Keratinocyte (primary cell): Measurements from ENCODE around the gene ZNF497. TPM values are rescaled to one million over a fixed set of nuclear protein-coding genes. Genes with fewer than 3 reads are reported as not detected.

ENCODE experiments used
- DNase-seq: peaks from one replicate; pipeline ENCODE4 v3.0.0-alpha.2; 2011; ENCODE audit warnings: low read depth, missing footprints, low spot score
- FAIRE-seq: peaks from 2 replicates; lab custom pipeline; 2011; peaks lifted over from hg19 to GRCh38; lab: Jason Lieb, UNC
- H2AFZ ChIP-seq: 2 replicates; pipeline ENCODE4 v1.6.0; 2012; ENCODE audit warnings: low read length, control low read depth, inconsistent platforms; ENCODE audit not compliant: control insufficient read depth
- H3K27ac ChIP-seq: 2 replicates; pipeline ENCODE4 v1.5.1; 2011; ENCODE audit warnings: low read length; ENCODE audit not compliant: control insufficient read depth, insufficient read depth
- H3K27me3 ChIP-seq: 3 replicates; pipeline ENCODE4 v1.6.0; 2011; ENCODE audit warnings: low read length; ENCODE audit not compliant: control insufficient read depth, insufficient read depth; ENCODE audit errors: extremely low read depth
- H3K36me3 ChIP-seq, 2 experiments: 2 replicates in 1 of 2; 3 replicates in 1 of 2; pipeline ENCODE4 v1.5.1; 2011; ENCODE audit warnings: low read length in 2 of 2, mild to moderate bottlenecking in 1 of 2; ENCODE audit not compliant: control insufficient read depth in 2 of 2, insufficient read depth in 2 of 2; ENCODE audit errors: extremely low read depth in 1 of 2
- H3K4me1 ChIP-seq: 3 replicates; pipeline ENCODE4 v1.5.1; 2011; ENCODE audit warnings: low read length; ENCODE audit not compliant: control insufficient read depth, insufficient read depth; ENCODE audit errors: extremely low read depth
- H3K4me2 ChIP-seq: 3 replicates; pipeline ENCODE4 v1.6.0; 2011; ENCODE audit warnings: low read depth, low read length; ENCODE audit not compliant: control insufficient read depth, insufficient read depth; ENCODE audit errors: extremely low read depth
- H3K4me3 ChIP-seq, 3 experiments: fragments of 200-600 bp in 1 of 3; sonication (generic) in 1 of 3; 2 replicates in 2 of 3; 3 replicates in 1 of 3; pipeline ENCODE4 v1.5.1; 2011 to 2016; ENCODE audit warnings: low read length in 3 of 3, mild to moderate bottlenecking in 3 of 3, control low read depth in 2 of 3, inconsistent platforms in 1 of 3, low read depth in 1 of 3, mixed read lengths in 1 of 3, mixed run types in 1 of 3, moderate library complexity in 1 of 3; ENCODE audit not compliant: control insufficient read depth in 2 of 3, insufficient read depth in 2 of 3; ENCODE audit errors: extremely low read depth in 1 of 3
- H3K79me2 ChIP-seq: 2 replicates; pipeline ENCODE4 v1.6.0; 2012; ENCODE audit warnings: low read length; ENCODE audit not compliant: control insufficient read depth, insufficient read depth
- H3K9ac ChIP-seq: 3 replicates; pipeline ENCODE4 v1.6.0; 2011; ENCODE audit warnings: low read length; ENCODE audit not compliant: control insufficient read depth, insufficient read depth; ENCODE audit errors: extremely low read depth
- H3K9me1 ChIP-seq: 3 replicates; pipeline ENCODE4 v1.6.0; 2011; ENCODE audit warnings: low read length; ENCODE audit not compliant: control insufficient read depth, insufficient read depth; ENCODE audit errors: extremely low read depth
- H3K9me3 ChIP-seq: 2 replicates; pipeline ENCODE4 v1.5.1; 2012; ENCODE audit warnings: low read depth, low read length; ENCODE audit not compliant: control insufficient read depth
- H4K20me1 ChIP-seq: 3 replicates; pipeline ENCODE4 v1.6.0; 2011; ENCODE audit warnings: low read length; ENCODE audit not compliant: control insufficient read depth, insufficient read depth; ENCODE audit errors: extremely low read depth
- EZH2 ChIP-seq: IDR thresholded peaks from one replicate; pipeline ENCODE4 v1.6.1; 2012; ENCODE audit warnings: inconsistent platforms, mild to moderate bottlenecking, low read length, moderate library complexity
- dilution Hi-C: fragments of 300-500 bp; cut with MboI; formaldehyde crosslinking; loops from one replicate; pipeline ENCODE4 v1.7.0; 2020; ENCODE audit warnings: low sequenced_read_pairs; ENCODE audit not compliant: extremely low pct_ligation_motif_present
- polyA plus RNA-seq, 5 experiments: library from polyadenylated mRNA; depleted of rRNA in 3 of 5; stranded (reverse) in 3 of 5; stranded (forward) in 1 of 5; unstranded in 1 of 5; fragments of >200 nt; gene quantifications; 1 replicate in 1 of 5; 2 replicates in 3 of 5; 3 replicates in 1 of 5; pipeline versions ENCODE4 v1.2.1 to v1.2.3, GENCODE V29; 2011 to 2012; ENCODE audit warnings: missing spikeins in 2 of 5, low read depth in 1 of 5, low replicate concordance in 1 of 5
- TF ChIP-seq, protein P1 (sequence below), 3 experiments: IDR thresholded peaks in 1 of 3; conservative IDR thresholded peaks in 1 of 3; optimal IDR thresholded peaks in 1 of 3; 2 replicates in 2 of 3; 3 replicates in 1 of 3; pipeline versions ENCODE3 to v1.5.1; 2011; ENCODE audit warnings: low read length in 3 of 3, mild to moderate bottlenecking in 3 of 3, moderate library complexity in 2 of 3, control low read depth in 1 of 3, inconsistent platforms in 1 of 3; ENCODE audit not compliant: insufficient read depth in 2 of 3; ENCODE audit errors: extremely low read depth in 1 of 3

The ZNF497 gene
- polyA plus RNA-seq, 1 donor (not counting 4 experiments of a cell fraction or from before 2014, with no cell fraction given): 0.29 TPM

DNA sequence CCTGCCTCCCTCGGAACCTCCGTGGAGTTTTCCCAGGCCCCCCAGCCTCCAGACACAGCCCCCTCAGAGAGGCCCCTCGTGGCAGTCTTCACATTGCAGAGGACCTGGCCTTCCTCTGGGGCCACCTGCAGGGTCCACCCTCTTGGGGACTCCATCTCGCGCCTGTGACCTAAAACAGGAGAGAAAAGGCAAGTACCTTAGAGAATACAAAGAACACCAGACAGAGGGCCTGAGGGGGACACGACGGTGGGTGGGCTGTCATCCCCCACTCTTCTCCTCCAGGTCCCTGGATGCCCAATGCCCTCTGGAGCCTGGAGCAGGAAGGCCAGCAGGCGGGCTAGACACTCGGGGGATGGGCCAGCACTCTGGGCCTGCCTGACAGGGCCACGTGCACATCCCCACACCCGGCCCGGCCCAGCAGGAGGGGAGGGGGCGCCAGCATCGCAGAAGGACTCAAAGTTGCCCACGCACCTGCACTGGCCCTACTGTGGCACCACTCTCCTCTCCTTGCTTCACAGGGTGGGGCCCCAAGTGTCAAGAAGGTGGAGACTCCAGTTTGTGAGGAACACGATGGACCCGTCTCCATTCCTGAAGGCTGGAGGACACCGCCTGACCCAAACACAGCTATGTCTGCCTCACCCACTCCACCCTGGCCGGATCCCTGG lies 4.9 kb downstream of the ZNF497 start:
- Histone ChIP-seq H3K27ac (no peak overlapping the region), H4K20me1 (no peaks in the 10 kb centered on the region), H3K27me3 (peaks cover 18% of the 10 kb centered on the region), H3K36me3 (no peaks in the 10 kb centered on the region), H3K9ac (no peak overlapping the region), H3K4me3 (no peak overlapping the region), H2AFZ (no peak overlapping the region), H3K4me2 (no peak overlapping the region), H3K4me1 (peaks cover 7% of the 10 kb centered on the region), H3K9me3 (peaks cover 3% of the 10 kb centered on the region), H3K9me1 (no peaks in the 10 kb centered on the region), H3K79me2 (no peaks in the 10 kb centered on the region)
- no peak for FAIRE-seq
- no peak for DNase-seq
- dilution Hi-C loops: no loop called here
- TF ChIP-seq, protein P1, sequence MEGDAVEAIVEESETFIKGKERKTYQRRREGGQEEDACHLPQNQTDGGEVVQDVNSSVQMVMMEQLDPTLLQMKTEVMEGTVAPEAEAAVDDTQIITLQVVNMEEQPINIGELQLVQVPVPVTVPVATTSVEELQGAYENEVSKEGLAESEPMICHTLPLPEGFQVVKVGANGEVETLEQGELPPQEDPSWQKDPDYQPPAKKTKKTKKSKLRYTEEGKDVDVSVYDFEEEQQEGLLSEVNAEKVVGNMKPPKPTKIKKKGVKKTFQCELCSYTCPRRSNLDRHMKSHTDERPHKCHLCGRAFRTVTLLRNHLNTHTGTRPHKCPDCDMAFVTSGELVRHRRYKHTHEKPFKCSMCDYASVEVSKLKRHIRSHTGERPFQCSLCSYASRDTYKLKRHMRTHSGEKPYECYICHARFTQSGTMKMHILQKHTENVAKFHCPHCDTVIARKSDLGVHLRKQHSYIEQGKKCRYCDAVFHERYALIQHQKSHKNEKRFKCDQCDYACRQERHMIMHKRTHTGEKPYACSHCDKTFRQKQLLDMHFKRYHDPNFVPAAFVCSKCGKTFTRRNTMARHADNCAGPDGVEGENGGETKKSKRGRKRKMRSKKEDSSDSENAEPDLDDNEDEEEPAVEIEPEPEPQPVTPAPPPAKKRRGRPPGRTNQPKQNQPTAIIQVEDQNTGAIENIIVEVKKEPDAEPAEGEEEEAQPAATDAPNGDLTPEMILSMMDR (optimal IDR thresholded peaks at IDR 0.05 in 1 of 3, IDR thresholded peaks at IDR 0.05 in 1 of 3, conservative IDR thresholded peaks at IDR 0.05 in 1 of 3; ENCODE audit: extremely low read depth in 1 of 3, insufficient read depth in 2 of 3, low read length in 3 of 3): no peak
- TF ChIP-seq EZH2: no peak

DNA sequence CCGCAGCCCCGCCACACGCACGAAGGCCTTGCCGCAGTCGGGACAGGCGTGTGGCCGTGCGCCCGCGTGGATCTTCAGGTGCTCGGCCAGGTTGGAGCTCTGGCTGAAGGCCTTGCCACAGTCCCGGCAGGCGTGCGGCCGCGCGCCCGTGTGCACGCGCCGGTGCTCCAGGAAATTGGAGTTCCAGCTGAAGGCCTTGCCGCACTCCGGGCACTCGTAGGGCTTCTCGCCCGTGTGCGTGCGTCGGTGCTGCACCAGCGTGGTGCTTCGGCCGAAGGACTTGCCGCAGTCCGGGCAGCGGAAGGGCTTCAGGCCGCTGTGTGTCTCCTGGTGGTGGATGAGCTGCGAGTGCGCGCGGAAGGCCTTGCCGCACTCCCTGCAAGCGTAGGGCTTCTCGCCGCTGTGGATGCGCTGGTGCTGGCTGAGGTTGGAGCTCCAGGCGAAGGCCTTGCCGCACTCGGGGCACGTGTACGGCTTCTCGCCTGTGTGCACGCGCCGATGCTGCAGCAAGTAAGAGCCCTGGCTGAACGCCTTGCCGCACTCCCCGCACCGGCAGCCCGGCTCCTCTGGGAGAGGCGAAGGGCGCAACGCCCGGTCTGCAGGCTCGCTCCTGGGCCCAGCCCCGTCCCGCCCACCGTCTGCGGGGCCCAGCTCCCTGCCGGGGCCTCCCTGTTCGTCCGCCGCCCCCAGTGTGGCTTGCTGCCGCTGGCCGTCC lies 5.6 kb downstream of the ZNF497 start:
- Histone ChIP-seq H3K4me3 (no peak overlapping the region), H3K27me3 (peaks cover 18% of the 10 kb centered on the region), H2AFZ (no peak overlapping the region), H3K9me1 (no peaks in the 10 kb centered on the region), H3K4me1 (peaks cover 5% of the 10 kb centered on the region), H4K20me1 (no peaks in the 10 kb centered on the region), H3K27ac (no peak overlapping the region), H3K36me3 (no peaks in the 10 kb centered on the region), H3K4me2 (no peak overlapping the region), H3K79me2 (no peaks in the 10 kb centered on the region), H3K9me3 (peaks cover 3% of the 10 kb centered on the region), H3K9ac (no peak overlapping the region)
- no peak for TF ChIP-seq EZH2
- TF ChIP-seq, protein P1 (optimal IDR thresholded peaks at IDR 0.05 in 1 of 3, IDR thresholded peaks at IDR 0.05 in 1 of 3, conservative IDR thresholded peaks at IDR 0.05 in 1 of 3; ENCODE audit: extremely low read depth in 1 of 3, insufficient read depth in 2 of 3, low read length in 3 of 3): no peak
- DNase-seq: no peak
- dilution Hi-C loops: no loop called here
- no peak for FAIRE-seq
